OCI-LY3 (cell line): Measurements from ENCODE around the gene ZFAND3.

Experiments used
- CTCF ChIP-seq: fragments of 200-600, 300-600 bp; sonication (generic); IDR thresholded peaks from 2 replicates; pipeline ENCODE4 v1.5.1; 2014; ENCODE audit warnings: antibody characterized with exemption, low read length, low read depth
- EZH2phosphoT487 ChIP-seq: fragments of 200-600 bp; shearing (Covaris generic); IDR thresholded peaks from 2 replicates; pipeline ENCODE4 v1.6.1; 2018; ENCODE audit warnings: antibody characterized with exemption, mixed run types, low read depth

- TF ChIP-seq EZH2phosphoT487 (no peak), CTCF (no peak)
Measured at GRCh38 chr6:38172739-38173410, 353.3 kb downstream of the ZFAND3 start.
